GM23338 (cell line): ENCODE measurements around the gene XYLB. TPM values are rescaled to one million over a fixed set of nuclear protein-coding genes. Genes with fewer than 3 reads are reported as not detected.

Experiments used
- ATAC-seq: fragments of 200-7000 bp; cut with Tn5 transposase; 3 replicates; pipeline ENCODE4 v1.9.1; 2020
- DNase-seq: peaks from one replicate; pipeline ENCODE4 v3.0.0-alpha.2; 2015; ENCODE audit warnings: low spot score
- H2AFZ ChIP-seq: fragments of 200-600 bp; sonication (generic); 2 replicates; pipeline ENCODE4 v1.8.0; 2016; ENCODE audit warnings: antibody characterized with exemption, mild to moderate bottlenecking, moderate library complexity
- H3F3A ChIP-seq: fragments of 200-600 bp; sonication (generic); replicated peaks from 2 replicates; pipeline ENCODE4 v1.8.0; 2017; ENCODE audit warnings: antibody characterized with exemption, mixed run types, low read depth
- H3K27ac ChIP-seq: fragments of 200-600 bp; sonication (generic); 2 replicates; pipeline ENCODE4 v1.6.1; 2016; ENCODE audit warnings: low read depth
- H3K27me3 ChIP-seq: fragments of 200-600 bp; sonication (generic); 2 replicates; pipeline ENCODE4 v1.8.0; 2016; ENCODE audit warnings: mild to moderate bottlenecking, mixed run types, moderate library complexity; ENCODE audit not compliant: insufficient read depth
- H3K36me3 ChIP-seq: fragments of 200-600 bp; sonication (generic); 2 replicates; pipeline ENCODE4 v1.8.0; 2016; ENCODE audit warnings: mild to moderate bottlenecking; ENCODE audit not compliant: insufficient read depth
- H3K4me1 ChIP-seq: fragments of 200-600 bp; sonication (generic); 2 replicates; pipeline ENCODE4 v1.8.0; 2016; ENCODE audit warnings: mild to moderate bottlenecking, moderate library complexity; ENCODE audit not compliant: insufficient read depth
- H3K4me2 ChIP-seq: fragments of 200-600 bp; sonication (generic); 2 replicates; pipeline ENCODE4 v1.7.1; 2017; ENCODE audit warnings: mixed run types
- H3K4me3 ChIP-seq: fragments of 200-600 bp; sonication (generic); 2 replicates; pipeline ENCODE4 v1.6.1; 2016; ENCODE audit warnings: mixed run types
- H3K79me2 ChIP-seq: fragments of 200-600 bp; sonication (generic); replicated peaks from 2 replicates; pipeline ENCODE4 v1.8.0; 2017; ENCODE audit warnings: mild to moderate bottlenecking; ENCODE audit not compliant: insufficient read depth
- H3K9me2 ChIP-seq: fragments of 200-600 bp; sonication (generic); 2 replicates; pipeline ENCODE4 v1.8.0; 2017; ENCODE audit not compliant: insufficient read depth
- H4K20me1 ChIP-seq: fragments of 200-600 bp; sonication (generic); replicated peaks from 2 replicates; pipeline ENCODE4 v1.8.0; 2017; ENCODE audit warnings: mild to moderate bottlenecking; ENCODE audit not compliant: insufficient read depth
- H3K27ac Mint-ChIP-seq: 2 replicates; pipeline ENCODE4 v1.8.0; 2020; ENCODE audit warnings: inconsistent platforms, mild to moderate bottlenecking, moderate library complexity, mixed read lengths
- H3K27me3 Mint-ChIP-seq: 3 replicates; pipeline ENCODE4 v1.8.0; 2022; ENCODE audit warnings: low read depth, mild to moderate bottlenecking, moderate library complexity, mixed read lengths, inconsistent platforms; ENCODE audit not compliant: insufficient read depth, poor library complexity
- H3K36me3 Mint-ChIP-seq: 3 replicates; pipeline ENCODE4 v1.8.0; 2021; ENCODE audit warnings: low read depth, mild to moderate bottlenecking, inconsistent platforms, moderate library complexity, mixed read lengths
- H3K4me1 Mint-ChIP-seq: 3 replicates; pipeline ENCODE4 v1.8.0; 2020; ENCODE audit warnings: mild to moderate bottlenecking, inconsistent platforms, mixed read lengths
- H3K4me3 Mint-ChIP-seq: 3 replicates; pipeline ENCODE4 v1.8.0; 2021; ENCODE audit warnings: moderate library complexity, mild to moderate bottlenecking, inconsistent platforms, mixed read lengths
- H3K9me3 Mint-ChIP-seq: 3 replicates; pipeline ENCODE4 v1.8.0; 2020; ENCODE audit warnings: moderate library complexity, mild to moderate bottlenecking, inconsistent platforms, mixed read lengths
- CREB1 ChIP-seq: fragments of 250-450 bp; sonication (Bioruptor Pico); IDR thresholded peaks from 2 replicates; pipeline ENCODE4 v1.5.0; 2020; ENCODE audit warnings: low read depth, mild to moderate bottlenecking, moderate library complexity
- CTCF ChIP-seq, 2 experiments: fragments of 200-600 bp in 1 of 2; sonication (generic) in 1 of 2; conservative IDR thresholded peaks; 2 replicates each; pipeline versions ENCODE4 v1.5.1 to v1.6.1; 2016 to 2017; ENCODE audit warnings: antibody characterized with exemption in 2 of 2, low read depth in 2 of 2, mild to moderate bottlenecking in 2 of 2, moderate library complexity in 1 of 2
- ETS1 ChIP-seq: IDR thresholded peaks from 2 replicates; pipeline ENCODE4 v1.6.1; 2016; ENCODE audit warnings: antibody characterized with exemption
- EZH2 ChIP-seq: fragments of 200-600 bp; sonication (generic); IDR thresholded peaks from one replicate; pipeline ENCODE4 v1.8.0; 2017; ENCODE audit warnings: antibody characterized with exemption, mild to moderate bottlenecking, low read depth; ENCODE audit not compliant: unreplicated experiment
- EZH2phosphoT487 ChIP-seq: fragments of 200-600 bp; sonication (generic); IDR thresholded peaks from one replicate; pipeline ENCODE4 v1.8.1; 2018; ENCODE audit warnings: antibody characterized with exemption; ENCODE audit not compliant: unreplicated experiment
- JUNB ChIP-seq: IDR thresholded peaks from one replicate; pipeline ENCODE4 v1.6.1; 2016; ENCODE audit warnings: antibody characterized with exemption; ENCODE audit not compliant: unreplicated experiment
- NANOG ChIP-seq: IDR thresholded peaks from 2 replicates; pipeline ENCODE4 v1.6.1; 2016; ENCODE audit warnings: antibody characterized with exemption, borderline replicate concordance
- POLR2AphosphoS5 ChIP-seq: IDR thresholded peaks from 2 replicates; pipeline ENCODE4 v1.6.1; 2016; ENCODE audit warnings: antibody characterized with exemption, low read depth
- REST ChIP-seq: IDR thresholded peaks from one replicate; pipeline ENCODE4 v1.6.1; 2018; ENCODE audit warnings: antibody characterized with exemption; ENCODE audit not compliant: unreplicated experiment
- STAT1 ChIP-seq: IDR thresholded peaks from one replicate; pipeline ENCODE4 v1.6.1; 2016; ENCODE audit warnings: antibody characterized with exemption; ENCODE audit not compliant: unreplicated experiment
- ZNF114 ChIP-seq: fragments of 250-450 bp; sonication (Bioruptor Pico); IDR thresholded peaks from 2 replicates; pipeline ENCODE4 v1.5.0; 2020; ENCODE audit warnings: mild to moderate bottlenecking, moderate library complexity
- ZNF331 ChIP-seq: fragments of 250-450 bp; sonication (Bioruptor Pico); IDR thresholded peaks from 2 replicates; pipeline ENCODE4 v1.5.0; 2020; ENCODE audit warnings: low read depth, mild to moderate bottlenecking, moderate library complexity
- ZNF462 ChIP-seq: fragments of 250-450 bp; sonication (Bioruptor Pico); IDR thresholded peaks from 2 replicates; pipeline ENCODE4 v1.5.0; 2020; ENCODE audit warnings: mild to moderate bottlenecking, moderate library complexity
- polyA plus RNA-seq: library from polyadenylated mRNA; unstranded; fragments of >200 nt; fragmentation: Nextera tagmentation; extraction: Ambion mirVana; gene quantifications from 2 replicates; pipeline ENCODE4 v1.2.1, GENCODE V29; 2016
- total RNA-seq: library from RNA; depleted of rRNA; stranded (reverse); fragments of >200 nt; shearing (Covaris generic); gene quantifications from 2 replicates; pipeline ENCODE4 v1.2.3, GENCODE V29; 2014

XYLB gene
- total and polyA plus RNA-seq, 2 experiments from 2014 or later, result 1.6 to 3.3 TPM

- H3K4me1 ChIP-seq, result peaks cover 26% of the 10 kb centered on the region
- H3K27me3 ChIP-seq, result no peaks in the 10 kb centered on the region
- no peak for TF ChIP-seq REST
- TF ChIP-seq ZNF462 (CRISPR knock-in tag), result no peak
- no peak for TF ChIP-seq STAT1
- no peak for TF ChIP-seq NANOG
- no peak for TF ChIP-seq POLR2AphosphoS5
- TF ChIP-seq JUNB, result no peak
- TF ChIP-seq ZNF114 (CRISPR knock-in tag), result no peak
- no peak for TF ChIP-seq ZNF331 (CRISPR knock-in tag)
- no peak for TF ChIP-seq ETS1
- TF ChIP-seq CREB1 (CRISPR knock-in tag), result no peak
- no peak for TF ChIP-seq EZH2phosphoT487
- TF ChIP-seq CTCF (conservative IDR thresholded peaks at IDR 0.05; ENCODE audit: low read depth in 2 of 2), result no peak
- TF ChIP-seq EZH2, result no peak
- no peak for DNase-seq
- no peak overlapping the region for H2AFZ ChIP-seq
- ATAC-seq, result no peak
- no peak overlapping the region; the same call in 1 of the 2 replicates for H3K4me2 ChIP-seq
- Mint-ChIP-seq H3K27ac (no peak overlapping the region), H3K36me3 (peaks cover under 1% of the 10 kb centered on the region; the same call in 2 of the 3 replicates), H3K27me3 (peaks cover 12% of the 10 kb centered on the region), H3K4me1 (peaks cover 46% of the 10 kb centered on the region), H3K9me3 (peaks cover under 1% of the 10 kb centered on the region; the same call in 1 of the 3 replicates), H3K4me3 (no peak overlapping the region)
- H3K79me2 ChIP-seq, result peaks cover 94% of the 10 kb centered on the region
- H3K36me3 ChIP-seq, result no peaks in the 10 kb centered on the region
- peaks cover 84% of the 10 kb centered on the region for H4K20me1 ChIP-seq
- H3F3A ChIP-seq, result peaks cover 9% of the 10 kb centered on the region; the same call in 1 of the 2 replicates
- H3K4me3 ChIP-seq, result no peak overlapping the region
- no peaks in the 10 kb centered on the region for H3K9me2 ChIP-seq
- no peak overlapping the region for H3K27ac ChIP-seq
Measured at GRCh38 chr3:38459499-38460048, 113.0 kb downstream of the XYLB start.
